NB4 (cell line): ENCODE measurements around the gene BRF1.
"Not testable (repeated sequence)": the region's sequence is repeated elsewhere in the genome, so short reads cannot be mapped to it uniquely, and the experiment has no call there.

Experiments used
- DNase-seq: peaks from one replicate; pipeline ENCODE4 v3.0.0; 2010; ENCODE audit warnings: low read depth
- H3K4me3 ChIP-seq: one replicate; pipeline ENCODE4 v1.5.1; 2011; ENCODE audit warnings: mild to moderate bottlenecking, low read depth, low read length, moderate library complexity
- CTCF ChIP-seq: IDR thresholded peaks from one replicate; pipeline ENCODE4 v1.5.1; 2012; ENCODE audit warnings: low read depth, low read length
- MAX ChIP-seq: IDR thresholded peaks from 2 replicates; pipeline ENCODE4 v1.6.1; 2011; ENCODE audit warnings: low read depth, low read length
- MYC ChIP-seq: IDR thresholded peaks from 2 replicates; pipeline ENCODE4 v1.6.1; 2011; ENCODE audit warnings: low read depth, low read length
- POLR2A ChIP-seq: IDR thresholded peaks from 2 replicates; pipeline ENCODE4 v1.6.1; 2011; ENCODE audit warnings: mild to moderate bottlenecking; ENCODE audit not compliant: insufficient read length; ENCODE audit errors: extremely low read depth

Gene BRF1

GRCh38 chr14:105335735-105336476, 35.1 kb upstream of the BRF1 start:
- no peak for TF ChIP-seq CTCF
- no peak for TF ChIP-seq MAX
- TF ChIP-seq MYC: no peak
- TF ChIP-seq POLR2A: no peak
- H3K4me3 ChIP-seq: no peak overlapping the region
- no peak for DNase-seq

GRCh38 chr14:105335231-105335542, 34.4 kb upstream of the BRF1 start:
- not testable (repeated sequence) for H3K4me3 ChIP-seq, DNase-seq

GRCh38 chr14:105334383-105335230, 33.8 kb upstream of the BRF1 start:
- TF ChIP-seq MYC: no peak
- no peak for TF ChIP-seq POLR2A
- TF ChIP-seq MAX: no peak
- no peak for TF ChIP-seq CTCF
- DNase-seq: no peak
- H3K4me3 ChIP-seq: no peak overlapping the region

- no peak overlapping the region for H3K4me3 ChIP-seq
- no peak for DNase-seq
- no peak for TF ChIP-seq POLR2A
- TF ChIP-seq CTCF: no peak
- no peak for TF ChIP-seq MYC
- no peak for TF ChIP-seq MAX
Measured at GRCh38 chr14:105333613-105334364, 33.0 kb upstream of the BRF1 start.

GRCh38 chr14:105333020-105333490, 32.3 kb upstream of the BRF1 start:
- H3K4me3 ChIP-seq: no peak overlapping the region

More at GRCh38 chr14:105333020-105333490, 32.3 kb upstream of the BRF1 start:
- no peak for DNase-seq
- TF ChIP-seq CTCF: no peak
- TF ChIP-seq MYC: no peak
- TF ChIP-seq POLR2A: no peak
- TF ChIP-seq MAX: no peak
